DMS53 (cell line): ENCODE data around the gene DNAJB4.
"Not testable (repeated sequence)": the region's sequence is repeated elsewhere in the genome, so short reads cannot be mapped to it uniquely, and the experiment has no call there.

Source experiments
- DNase-seq: peaks from one replicate; lab custom pipeline; 2025; lab: John Stamatoyannopoulos, UW

DNAJB4 gene

DNA sequence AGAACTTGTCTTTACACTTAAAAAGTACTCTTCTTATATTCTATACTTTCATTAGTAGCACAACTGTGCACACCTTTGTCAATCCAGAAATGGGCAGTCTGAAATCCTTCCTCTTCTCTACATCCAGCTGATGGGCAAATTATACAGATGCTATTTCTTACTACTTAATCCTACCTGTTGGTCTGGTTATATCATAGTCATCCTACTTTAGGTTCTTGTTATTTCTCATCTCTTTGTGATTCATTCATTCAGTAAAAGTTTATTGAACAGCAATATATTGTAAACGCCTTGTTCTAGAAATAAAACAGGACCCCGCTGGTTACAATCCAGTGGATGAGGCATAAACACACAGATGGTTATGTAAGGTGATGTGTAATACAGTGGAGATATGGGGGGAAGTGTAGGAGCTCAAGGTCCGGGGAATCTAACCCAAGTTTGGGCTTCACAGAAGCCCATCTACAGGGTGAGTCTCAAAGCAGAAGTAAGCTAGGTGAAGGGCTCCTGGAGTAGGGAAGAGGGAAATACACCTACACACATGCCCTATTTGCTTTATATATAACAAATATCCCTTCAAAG is 14.0 kb upstream of the DNAJB4 start:
- DNase-seq, result no peak

DNA sequence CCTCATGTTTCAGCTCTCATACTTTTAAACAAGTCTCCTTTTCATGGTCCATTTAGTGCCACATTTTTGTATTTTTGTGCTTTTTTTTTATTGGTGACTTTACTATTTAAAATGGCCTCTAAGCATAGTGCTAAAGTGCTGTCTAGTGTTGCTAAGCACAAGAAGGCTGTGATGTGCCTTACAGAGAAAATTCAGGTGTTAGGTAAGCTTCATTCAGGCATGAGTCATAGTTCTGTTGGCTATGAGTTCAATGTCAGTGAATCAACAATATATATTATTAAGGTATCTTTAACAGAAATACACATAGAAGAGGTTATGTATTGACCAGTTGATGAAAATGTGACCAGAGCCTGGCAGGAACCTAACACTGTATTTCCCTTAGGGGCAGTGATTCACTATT is 13.1 kb upstream of the DNAJB4 start:
- peak; percentile 51 for DNase-seq

DNA sequence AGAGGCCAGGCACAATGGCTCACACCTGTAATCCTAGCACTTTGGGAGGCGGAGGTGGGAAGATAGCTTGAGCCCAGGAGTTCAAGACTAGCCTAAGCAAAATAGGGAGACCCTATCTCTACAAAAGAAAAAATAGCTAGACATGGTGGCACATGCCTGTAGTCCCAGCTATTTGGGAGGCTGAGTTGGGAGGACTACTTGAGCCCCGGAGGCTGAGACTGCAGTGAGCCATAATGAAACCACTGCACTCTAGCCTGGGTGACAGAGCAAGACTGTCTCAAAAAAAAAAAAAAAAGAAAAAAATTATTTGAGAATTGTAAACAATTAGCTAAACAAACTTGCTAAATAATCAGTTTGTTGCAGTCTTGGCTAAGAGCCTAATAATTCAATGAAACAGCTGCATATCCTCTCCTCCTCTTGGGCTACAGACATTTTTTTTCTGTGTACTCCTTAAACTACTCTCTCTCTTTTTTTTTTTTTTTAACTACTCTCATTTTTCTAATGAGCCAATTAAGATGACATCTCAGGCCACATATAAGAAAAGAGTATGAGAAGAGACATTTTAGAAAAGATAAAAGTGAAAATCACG is 10.5 kb upstream of the DNAJB4 start:
- DNase-seq, result no peak

DNA sequence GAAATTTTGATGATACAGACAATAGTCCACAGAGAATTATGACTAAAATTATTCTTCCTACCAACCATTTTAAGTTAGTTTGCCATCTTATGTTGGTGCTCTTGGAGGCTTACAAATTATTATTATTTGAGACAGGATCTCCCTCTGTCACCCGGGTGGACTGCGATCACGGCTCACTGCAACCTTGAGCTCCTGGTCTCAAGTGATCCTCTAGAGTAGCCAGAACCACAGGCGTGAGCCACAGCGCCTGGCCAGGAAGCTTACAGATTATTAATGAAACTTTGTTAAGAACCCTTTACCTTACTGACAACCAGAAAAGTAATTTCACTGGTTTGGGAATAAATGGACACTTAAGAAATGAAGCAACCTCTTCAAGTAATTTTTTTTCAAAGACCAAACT is 8.0 kb upstream of the DNAJB4 start:
- peak; percentile 27 for DNase-seq

DNA sequence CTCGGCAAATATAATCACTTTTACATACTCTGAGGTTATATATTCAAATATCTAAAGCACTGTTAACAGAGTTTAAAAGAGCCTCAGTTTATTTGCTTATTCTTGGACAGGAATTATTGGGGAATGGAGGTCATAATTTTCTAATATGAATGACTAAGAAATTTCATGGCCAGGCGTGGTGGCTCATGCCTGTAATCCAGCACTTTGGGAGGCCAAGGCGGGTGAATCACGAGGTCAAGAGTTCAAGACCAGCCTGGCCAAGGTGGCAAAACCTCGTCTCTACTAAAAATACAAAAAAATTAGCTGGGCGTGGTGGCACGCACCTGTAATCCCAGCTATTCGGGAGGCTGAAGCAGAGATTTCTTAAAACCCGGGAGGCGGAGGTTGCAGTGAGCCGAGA is 4.2 kb upstream of the DNAJB4 start:
- not testable (repeated sequence) for DNase-seq

DNA sequence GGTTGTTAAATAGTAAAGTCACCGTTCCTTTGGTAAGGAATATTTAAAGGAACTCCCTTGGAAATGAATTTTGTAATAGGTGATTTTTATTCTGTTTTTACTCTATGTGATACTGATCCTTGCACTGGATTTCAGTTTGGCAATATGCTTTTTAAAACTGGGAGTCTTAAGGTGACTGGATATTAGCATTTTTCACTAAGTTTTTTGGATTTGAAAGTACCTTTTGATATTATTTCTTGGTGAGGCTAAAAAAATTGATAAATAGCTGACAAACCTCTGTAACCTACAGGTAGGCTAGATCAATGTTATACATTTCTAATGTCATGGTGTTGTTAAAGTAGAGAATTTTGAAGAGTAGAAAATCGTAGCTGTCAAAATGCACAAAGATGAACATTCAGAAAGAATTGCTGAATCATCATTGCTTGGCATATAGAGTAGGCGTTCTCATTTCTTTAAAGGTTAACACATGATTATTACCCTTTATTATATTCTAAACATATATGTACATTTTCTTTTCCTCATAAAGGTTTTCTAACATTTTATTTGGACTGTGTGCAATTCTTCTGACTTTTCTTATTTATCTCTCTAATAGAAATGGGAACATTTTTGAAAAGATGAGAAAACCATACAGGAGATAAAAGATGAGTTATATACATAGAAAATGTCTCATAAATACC is 1.5 kb upstream of the DNAJB4 start:
- peak; percentile 64 for DNase-seq

DNA sequence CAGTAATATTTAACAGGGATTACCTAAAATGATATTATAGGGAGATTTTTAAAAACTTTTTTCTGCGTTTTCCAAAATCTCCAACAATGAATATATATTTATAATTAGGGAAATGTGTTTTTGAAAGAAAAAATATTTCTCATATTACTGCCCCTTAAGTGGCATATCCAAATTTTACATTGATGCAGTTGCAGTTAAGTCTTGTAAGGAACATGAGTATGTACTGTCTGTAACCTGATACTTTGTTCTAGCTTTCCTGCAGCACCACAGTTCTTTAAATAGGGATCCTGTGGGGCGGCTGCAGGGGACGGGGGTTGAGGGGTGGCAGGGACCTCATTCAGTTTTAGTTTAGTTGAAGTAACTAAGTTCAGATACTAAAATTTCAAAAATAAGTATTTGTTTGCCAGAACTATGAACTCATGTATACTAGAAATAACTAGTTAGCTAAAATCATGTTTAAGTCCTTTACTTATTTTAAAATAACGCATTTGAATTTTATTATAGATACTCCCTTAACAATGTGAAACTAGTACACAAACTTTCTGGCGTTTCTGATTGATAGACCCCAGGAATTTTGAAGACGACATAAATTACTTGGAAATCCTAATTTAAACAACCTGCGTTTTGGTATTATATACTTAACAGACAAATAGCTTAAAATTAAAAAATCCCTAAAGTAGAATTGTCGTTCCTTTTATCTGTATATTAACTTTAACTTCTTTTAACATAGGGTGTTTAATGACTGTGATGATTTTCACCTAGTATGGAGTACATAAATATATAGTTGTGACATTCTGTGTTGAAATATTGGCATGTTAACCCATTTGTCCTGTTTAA is 639 bp upstream of the DNAJB4 start:
- peak; percentile 88 for DNase-seq

DNA sequence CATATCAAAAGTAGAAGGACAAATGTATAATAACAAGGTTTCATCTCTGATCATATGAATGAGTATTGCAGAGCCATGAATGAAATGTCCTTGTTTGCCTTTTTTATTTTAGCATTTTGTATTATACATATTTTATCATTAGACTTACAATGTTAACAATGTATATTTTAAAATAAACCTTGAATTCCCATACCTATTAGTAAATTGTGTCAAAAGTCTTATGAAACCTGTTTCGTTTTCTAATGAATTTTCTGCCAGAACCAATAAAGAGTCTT is 646 bp downstream of the DNAJB4 start:
- DNase-seq, result no peak

DNA sequence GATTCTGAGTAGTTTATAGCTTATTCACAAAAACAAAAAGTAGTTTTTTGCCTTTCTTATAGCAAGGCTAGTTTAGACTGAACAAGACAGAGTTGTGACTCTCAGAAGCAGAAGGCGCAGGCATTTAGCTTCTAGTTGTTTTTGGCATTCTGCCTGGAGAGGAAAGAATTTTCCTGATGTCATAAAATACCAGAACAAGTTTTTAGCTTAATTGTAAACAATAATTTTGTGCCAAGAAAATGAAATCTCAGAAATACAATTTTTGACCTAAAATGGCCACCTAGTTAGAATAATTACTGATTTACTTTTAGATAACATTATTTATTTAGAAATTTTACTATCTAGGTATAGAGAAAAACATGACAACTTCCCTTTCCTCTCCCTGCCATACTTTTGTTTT is 1.0 kb downstream of the DNAJB4 start:
- DNase-seq, result peak; percentile 70

DNA sequence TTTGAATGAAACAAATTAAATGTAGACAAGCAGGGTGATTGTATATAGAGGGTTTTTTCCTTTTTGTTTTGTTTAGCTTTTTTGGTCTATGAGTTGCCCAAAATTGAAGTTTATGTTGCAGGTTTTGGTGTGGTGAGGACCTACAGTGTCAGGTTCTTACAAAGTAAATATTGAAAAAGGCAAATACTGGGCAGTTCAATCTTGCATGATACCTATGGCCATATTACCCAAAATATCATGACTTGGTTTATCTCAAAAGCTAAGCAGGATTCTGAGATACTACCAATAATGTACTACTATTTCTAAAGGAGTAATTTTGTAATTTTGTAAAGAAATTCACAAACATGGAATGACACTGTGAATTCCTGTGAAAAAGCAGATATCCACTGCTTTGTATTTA is 1.8 kb downstream of the DNAJB4 start:
- DNase-seq, result peak; percentile 21

DNA sequence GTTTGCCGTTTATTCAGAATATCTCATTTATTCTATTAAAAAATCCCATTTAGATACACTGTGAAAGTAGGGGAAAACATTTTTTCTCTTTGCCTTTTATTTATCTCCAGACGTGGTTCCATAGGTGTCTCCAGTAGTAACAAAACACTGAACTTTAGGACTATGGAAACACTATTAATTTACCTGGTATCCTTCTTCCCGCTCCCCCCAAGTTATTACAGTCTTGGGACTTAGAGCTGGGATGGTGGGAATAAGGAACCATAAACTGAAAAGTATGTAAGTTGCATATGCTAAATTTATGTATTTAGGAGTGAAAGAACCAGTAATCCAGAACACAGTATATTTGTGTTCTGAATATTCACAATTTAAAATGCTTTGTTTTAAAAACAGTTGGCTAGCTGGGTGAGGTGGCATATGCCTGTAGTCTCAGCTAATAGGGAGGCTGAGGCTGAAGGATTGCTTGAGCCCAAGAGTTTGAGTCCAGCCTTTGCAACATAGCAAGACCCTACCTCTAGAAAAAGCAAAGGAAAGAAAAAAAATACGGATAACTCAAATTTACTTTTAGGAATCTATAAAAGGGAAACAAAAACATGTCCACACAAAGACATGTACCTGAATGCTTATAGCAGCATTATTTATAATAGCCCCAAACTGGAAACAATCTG is 3.1 kb downstream of the DNAJB4 start:
- no peak for DNase-seq

DNA sequence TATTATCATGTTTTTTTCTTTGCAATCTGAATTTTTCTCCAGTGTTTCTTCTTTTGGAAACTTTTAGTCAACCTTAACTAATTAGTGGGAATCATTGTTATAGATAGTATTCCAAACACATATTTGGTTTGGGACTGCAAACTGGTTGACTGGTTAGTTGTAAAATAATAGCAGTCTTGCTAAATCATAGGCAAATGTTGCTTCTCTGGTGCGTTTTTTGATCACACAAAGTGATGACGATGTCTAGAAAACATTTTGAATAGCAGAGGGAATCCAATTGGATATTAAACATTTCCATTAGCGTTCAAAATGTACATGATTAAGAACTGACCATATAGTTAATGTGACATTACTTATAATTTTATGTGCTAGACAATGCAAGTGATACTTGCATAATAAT is 4.5 kb downstream of the DNAJB4 start:
- no peak for DNase-seq

DNA sequence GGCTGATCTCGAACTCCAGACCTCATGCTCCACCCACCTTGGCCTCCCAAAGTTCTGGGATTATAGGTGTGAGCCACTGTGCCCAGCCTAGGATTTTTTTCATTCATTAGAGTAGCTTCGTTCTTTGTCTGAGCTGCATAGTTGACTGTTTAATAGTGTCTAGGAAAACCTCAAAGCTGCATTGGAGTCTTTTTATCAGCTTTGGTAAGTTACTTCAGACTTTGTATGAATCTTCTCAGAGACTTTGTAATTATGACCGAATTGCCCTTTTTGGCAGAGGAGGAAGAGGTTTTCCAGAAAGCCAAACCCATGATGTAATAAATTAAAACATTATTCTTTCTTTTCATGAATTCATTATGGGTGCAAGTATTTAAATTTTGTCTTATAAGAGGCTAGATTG is 5.1 kb downstream of the DNAJB4 start:
- DNase-seq, result no peak

DNA sequence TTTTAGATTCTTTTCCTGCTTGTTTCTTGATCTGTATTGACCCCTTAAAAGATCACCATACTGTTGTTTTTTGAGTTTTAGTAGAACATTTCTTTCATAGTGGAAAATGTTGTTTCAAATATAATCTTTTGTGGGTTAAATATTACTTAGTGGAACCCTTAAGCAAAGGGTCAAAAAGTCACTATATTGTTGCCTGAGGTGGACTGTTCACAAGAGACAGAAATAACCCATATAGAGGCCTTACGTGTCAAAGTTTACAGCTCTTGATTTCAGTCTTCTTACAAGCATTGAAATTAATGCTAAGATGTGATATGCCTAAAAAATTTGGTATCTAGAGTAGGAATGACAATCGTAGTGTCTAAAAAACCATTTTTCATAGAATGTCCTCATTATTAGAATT is 6.3 kb downstream of the DNAJB4 start:
- DNase-seq, result no peak

DNA sequence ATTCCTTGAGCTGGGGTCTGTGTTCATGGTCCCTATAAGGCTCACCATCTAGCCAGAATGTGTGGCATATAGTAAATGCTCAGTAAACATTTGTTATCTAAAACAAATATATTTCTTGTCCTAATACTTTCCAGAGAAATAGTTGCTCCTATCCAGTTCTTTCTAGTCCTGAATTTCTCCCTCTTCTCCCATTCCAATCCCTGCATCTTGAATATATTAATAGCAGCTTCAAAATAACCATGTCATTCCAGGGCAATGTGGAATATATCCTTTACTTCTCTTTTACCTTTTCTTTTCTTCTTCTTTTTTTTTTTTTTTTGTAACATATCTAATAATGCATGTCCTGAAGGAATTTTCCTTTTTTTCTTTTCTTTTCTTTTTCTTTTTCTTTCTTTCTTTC is 10.4 kb downstream of the DNAJB4 start:
- DNase-seq, result no peak

DNA sequence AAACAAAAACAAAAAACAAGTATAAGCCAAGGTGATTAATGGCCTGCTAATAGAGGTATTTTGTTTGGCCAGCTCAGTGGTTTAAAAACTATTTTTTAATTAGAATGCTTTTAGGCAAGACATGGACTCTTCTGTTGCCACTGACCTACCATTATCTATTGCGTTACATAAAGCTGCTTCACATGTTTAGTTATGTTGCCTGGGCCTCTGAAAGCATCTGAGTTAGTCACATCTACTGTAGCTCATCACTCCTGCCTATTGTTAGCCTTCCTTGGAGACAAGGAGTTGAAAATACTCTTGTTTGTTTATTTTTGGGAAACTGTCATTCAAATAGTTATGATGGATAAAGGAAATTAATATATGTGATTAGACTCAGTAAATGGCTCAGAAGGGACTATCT is 14.3 kb downstream of the DNAJB4 start:
- DNase-seq, result no peak

DNA sequence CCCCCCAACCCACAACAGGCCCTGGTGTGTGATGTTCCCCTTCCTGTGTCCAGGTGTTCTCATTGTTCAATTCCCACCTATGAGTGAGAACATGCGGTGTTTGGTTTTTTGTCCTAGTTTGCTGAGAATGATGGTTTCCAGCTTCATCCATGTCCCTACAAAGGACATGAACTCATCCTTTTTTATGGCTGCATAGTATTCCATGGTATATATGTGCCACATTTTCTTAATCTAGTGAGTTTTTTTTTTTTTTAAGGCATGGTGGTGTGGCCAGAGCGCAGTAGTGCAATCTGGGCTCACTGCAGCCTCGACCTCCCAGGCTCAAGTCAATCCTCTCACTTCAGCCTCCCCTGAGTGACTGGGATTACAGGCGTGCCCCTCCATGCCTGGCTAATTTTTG is 16.4 kb downstream of the DNAJB4 start:
- DNase-seq, result not testable (repeated sequence)

DNA sequence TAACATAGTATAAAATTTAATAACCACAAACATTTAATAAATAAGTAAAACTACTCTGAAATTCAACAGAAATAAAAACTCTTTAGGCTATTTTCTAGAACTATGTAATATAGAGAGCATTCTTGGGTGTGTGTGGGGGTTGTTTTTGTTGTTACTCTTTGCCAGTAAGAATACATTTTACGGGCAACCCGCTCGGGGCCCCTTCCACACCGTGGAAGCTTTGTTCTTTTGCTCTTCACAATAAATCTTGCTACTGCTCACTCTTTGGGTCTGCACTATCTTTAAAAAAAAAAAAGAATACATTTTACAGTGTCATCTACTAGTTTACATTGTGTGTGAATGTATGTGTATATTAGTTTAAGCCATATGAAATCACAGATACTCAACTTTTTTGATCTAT is 25.1 kb downstream of the DNAJB4 start:
- no peak for DNase-seq

DNA sequence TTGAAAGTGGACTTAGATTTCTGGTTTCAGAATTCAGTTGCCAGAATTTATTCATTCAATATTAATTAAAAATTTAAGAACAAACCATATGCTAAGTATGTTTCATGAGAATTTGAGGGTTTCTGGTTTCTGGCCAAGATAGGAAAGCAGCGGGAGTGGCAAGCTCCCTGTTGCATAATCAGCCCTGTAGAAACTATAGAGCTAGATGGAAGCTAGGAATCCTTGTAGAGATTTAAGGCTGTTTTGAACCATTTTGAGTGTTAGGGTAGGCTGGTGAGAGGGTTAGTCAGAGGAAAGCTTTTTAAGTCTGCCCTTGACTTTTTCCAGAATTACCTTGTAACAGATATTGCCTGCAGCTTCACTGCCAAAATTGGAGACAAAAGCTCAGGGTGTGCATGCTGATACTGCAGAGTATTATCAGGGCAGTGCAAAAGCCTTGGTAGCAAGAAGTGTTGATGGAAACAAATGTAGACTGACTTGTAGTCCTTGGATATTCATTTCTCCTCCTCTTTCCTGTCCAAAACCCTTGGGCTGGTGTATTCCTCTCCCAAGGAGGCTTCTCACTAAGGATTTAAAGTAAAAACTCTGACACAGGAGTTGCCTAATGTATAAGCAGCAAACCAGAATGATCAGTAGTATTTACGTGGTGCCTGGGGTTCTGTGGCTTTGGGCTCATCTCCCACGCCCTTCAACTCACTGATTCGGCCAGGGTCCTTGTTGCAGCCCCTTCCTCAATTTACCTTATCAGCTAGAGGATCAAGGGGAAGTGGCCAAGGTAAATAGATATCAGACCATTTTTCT is 28.5 kb downstream of the DNAJB4 start:
- DNase-seq, result no peak

DNA sequence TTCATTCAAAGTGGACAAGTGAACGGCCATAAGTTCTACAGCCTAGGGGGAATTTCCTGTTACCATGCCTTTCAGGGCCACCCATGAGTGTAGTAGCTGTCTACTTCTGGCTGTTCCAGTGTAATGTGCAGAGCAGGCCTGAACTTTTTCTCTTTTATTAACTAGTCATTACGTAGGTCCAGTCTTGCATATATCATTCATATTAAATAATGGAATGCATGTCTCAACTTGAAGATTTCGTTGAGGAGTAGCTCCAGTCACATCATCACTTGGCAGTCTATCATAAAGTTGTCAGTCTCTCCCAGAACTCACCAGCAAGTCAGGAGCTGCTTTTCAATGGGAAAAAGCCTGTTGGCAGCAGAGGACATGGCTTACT is 29.0 kb downstream of the DNAJB4 start:
- no peak for DNase-seq

DNA sequence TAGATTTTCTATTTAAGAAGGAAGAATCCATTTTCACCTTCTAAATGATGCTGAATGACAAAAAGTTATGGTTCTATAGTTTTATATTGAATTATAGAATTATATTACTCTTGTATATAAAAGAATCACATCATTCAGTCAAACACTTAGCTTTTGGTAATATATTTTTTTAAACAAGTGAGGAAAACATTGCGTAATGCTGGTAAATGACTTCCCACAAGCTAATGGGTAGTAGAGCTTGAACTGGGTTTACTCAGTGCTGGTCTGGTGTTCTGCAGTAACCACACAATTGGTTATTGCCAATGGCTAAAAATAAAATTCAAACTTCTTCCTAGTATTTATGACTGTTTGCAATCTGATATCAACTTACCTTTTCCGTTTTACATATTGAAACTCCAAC is 30.4 kb downstream of the DNAJB4 start:
- no peak for DNase-seq

DNA sequence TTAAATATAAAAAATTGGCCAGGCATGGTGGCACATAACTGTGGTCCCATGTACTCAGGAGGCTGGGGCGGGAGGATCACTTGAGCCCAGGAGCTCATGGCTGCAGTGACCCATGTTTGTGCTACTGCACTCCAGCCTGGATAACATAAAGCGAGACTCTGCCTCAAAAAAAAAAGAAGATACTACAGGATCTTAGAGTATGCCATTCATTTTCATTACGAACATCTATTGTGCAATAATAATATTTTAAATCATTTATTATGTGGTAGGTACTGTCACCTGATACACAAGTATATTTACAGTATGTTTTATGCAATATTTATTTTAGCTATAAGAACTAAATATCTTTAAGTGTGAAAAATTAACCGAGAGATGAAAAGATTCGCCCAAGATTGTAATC is 31.7 kb downstream of the DNAJB4 start:
- no peak for DNase-seq
